Stomach (tissue), 9 donors: ENCODE measurements around the gene EML4. TPM values are rescaled to one million over a fixed set of nuclear protein-coding genes. Genes with fewer than 3 reads are reported as not detected.

Experiments used
- DNase-seq, 2 donors: peaks; one replicate each; pipeline versions ENCODE4 v3.0.0 to v3.0.0-alpha.2; 2013 to 2019
- H3K27ac ChIP-seq, 5 donors: fragments of 200-600 bp in 4 of 5; sonication (generic) in 4 of 5; one replicate each; pipeline ENCODE4 v1.5.1; 2013 to 2019; ENCODE audit warnings: mild to moderate bottlenecking in 1 of 5, moderate library complexity in 1 of 5
- H3K27me3 ChIP-seq, 3 donors: fragments of 200-600 bp; sonication (generic); one replicate each; pipeline ENCODE4 v1.5.1; 2017 to 2019; ENCODE audit warnings: mixed run types in 1 of 3
- H3K36me3 ChIP-seq, 4 donors: fragments of 200-600 bp; sonication (generic); 1 replicate in 3 of 4; 2 replicates in 1 of 4; pipeline ENCODE4 v1.5.1; 2016 to 2019
- H3K4me1 ChIP-seq, 4 donors: fragments of 200-600 bp; sonication (generic); one replicate each; pipeline ENCODE4 v1.5.1; 2016 to 2019
- H3K4me3 ChIP-seq, 4 donors: fragments of 200-600 bp; sonication (generic) in 3 of 4; one replicate each; pipeline ENCODE4 v1.5.1; 2016 to 2019; ENCODE audit warnings: mild to moderate bottlenecking in 1 of 4
- H3K9me3 ChIP-seq, 4 donors: fragments of 200-600 bp; sonication (generic); one replicate each; pipeline ENCODE4 v1.5.1; 2016 to 2019
- EP300 ChIP-seq: sonication (generic); formaldehyde crosslinking; IDR thresholded peaks from one replicate; pipeline ENCODE4 v1.6.1; 2017; ENCODE audit warnings: antibody characterized with exemption
- POLR2A ChIP-seq, 4 donors: fragments of 450-650 bp; IDR thresholded peaks; one replicate each; pipeline ENCODE4 v1.6.1; 2016; ENCODE audit warnings: antibody characterized with exemption in 4 of 4, control low read depth in 2 of 4, mild to moderate bottlenecking in 1 of 4, moderate library complexity in 1 of 4
- POLR2AphosphoS5 ChIP-seq, 3 donors: sonication (generic); formaldehyde crosslinking; IDR thresholded peaks; one replicate each; pipeline ENCODE4 v1.6.1; 2016; ENCODE audit warnings: antibody characterized with exemption in 3 of 3
- WGBS, 5 donors: extraction: QIAGEN DNeasy Blood & Tissue Kit in 3 of 5; methylation state at CpG; one replicate each; pipeline versions ENCODE4 v1.1.5 to v1.1.7; 2013 to 2018; 5-methylcytosine and 5-hydroxymethylcytosine counted together
- intact Hi-C: fragments of 100-400 bp; cut with DNase I; formaldehyde crosslinking; loops from one replicate; pipeline ENCODE4 v1.15.1; 2023; ENCODE audit warnings: low total_unique reads
- polyA plus RNA-seq, 3 donors: library from polyadenylated mRNA; stranded (reverse); fragments of 200-250 nt; gene quantifications; one replicate each; pipeline ENCODE4 v1.2.3, GENCODE V29; 2013
- total RNA-seq, 5 donors: library from RNA; depleted of rRNA; stranded (reverse); fragments of >200 nt; gene quantifications; one replicate each; pipeline versions ENCODE4 v1.1.0 to v1.2.3, GENCODE V29; 2014 to 2016
- TF ChIP-seq, protein P1 (sequence below), 7 experiments: fragments of 450-650 bp in 4 of 7; fragments of 200-600 bp in 3 of 7; sonication (generic) in 3 of 7; IDR thresholded peaks; one replicate each; pipeline ENCODE4 v1.5.1; 2016 to 2019; ENCODE audit warnings: antibody characterized with exemption in 7 of 7, control low read depth in 2 of 7, mild to moderate bottlenecking in 1 of 7
- donor health status: healthy with polysubstance abuse.
- donor health status: Bipolar disorder and iron deficiency.
- donor health status: healthy.

The EML4 gene
- total and polyA plus RNA-seq, 8 donors: 10.2 to 292 (median 28.6) TPM

DNA sequence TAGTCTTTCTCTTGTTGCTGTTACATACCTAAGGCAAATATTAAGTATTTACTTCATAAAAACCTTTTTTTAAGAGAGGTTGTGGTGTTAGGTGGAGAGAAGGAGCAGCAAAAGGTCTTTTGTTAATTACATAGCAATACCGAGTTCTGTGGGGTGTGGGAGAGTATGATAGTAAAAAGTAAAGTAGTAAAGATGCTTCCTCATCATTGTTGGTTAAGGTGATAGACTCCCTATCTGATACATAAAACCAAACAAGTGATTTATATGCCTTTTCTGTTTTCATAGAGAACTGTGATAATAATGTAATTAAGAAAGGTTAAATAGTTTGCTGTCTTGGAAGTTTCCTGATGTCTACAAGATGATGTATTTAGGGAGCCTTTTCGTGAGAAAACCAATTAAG is 75.4 kb downstream of the EML4 start:
- Histone ChIP-seq H3K36me3 (peaks cover 0 to 16% (median 11%) of the 10 kb centered on the region in 4 donors), H3K27ac (no peak overlapping the region), H3K4me1 (peaks cover 2 to 45% (median 13%) of the 10 kb centered on the region in 4 donors), H3K4me3 (no peak overlapping the region), H3K9me3 (no peaks in the 10 kb centered on the region), H3K27me3 (no peaks in the 10 kb centered on the region)
- intact Hi-C loops: no loop called here
- 55 to 70% (median 60%) methylated on average over 2 of the region's 2 CpGs for WGBS, 5 donors
- DNase-seq: no peak
- TF ChIP-seq EP300 (no peak), POLR2A (IDR thresholded peaks at IDR 0.05) (no peak), POLR2AphosphoS5 (IDR thresholded peaks at IDR 0.05) (no peak)

DNA sequence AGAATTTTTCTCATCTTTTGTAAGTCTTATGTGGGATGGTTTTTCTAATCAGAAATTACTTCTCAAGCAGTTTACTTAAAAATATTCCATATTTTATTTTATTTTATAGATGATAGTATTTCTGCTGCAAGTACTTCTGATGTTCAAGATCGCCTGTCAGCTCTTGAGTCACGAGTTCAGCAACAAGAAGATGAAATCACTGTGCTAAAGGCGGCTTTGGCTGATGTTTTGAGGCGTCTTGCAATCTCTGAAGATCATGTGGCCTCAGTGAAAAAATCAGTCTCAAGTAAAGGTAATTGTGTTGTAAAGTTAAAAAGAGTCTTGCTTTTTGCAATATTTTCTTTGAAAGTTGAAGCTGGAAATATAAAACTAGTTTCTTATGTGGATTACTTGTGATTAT is 76.2 kb downstream of the EML4 start:
- peaks cover 8 to 51% (median 21%) of the 10 kb centered on the region in 4 donors for H3K4me1 ChIP-seq
- DNase-seq: no peak
- no peak overlapping the region for H3K27ac ChIP-seq
- TF ChIP-seq, protein P1, sequence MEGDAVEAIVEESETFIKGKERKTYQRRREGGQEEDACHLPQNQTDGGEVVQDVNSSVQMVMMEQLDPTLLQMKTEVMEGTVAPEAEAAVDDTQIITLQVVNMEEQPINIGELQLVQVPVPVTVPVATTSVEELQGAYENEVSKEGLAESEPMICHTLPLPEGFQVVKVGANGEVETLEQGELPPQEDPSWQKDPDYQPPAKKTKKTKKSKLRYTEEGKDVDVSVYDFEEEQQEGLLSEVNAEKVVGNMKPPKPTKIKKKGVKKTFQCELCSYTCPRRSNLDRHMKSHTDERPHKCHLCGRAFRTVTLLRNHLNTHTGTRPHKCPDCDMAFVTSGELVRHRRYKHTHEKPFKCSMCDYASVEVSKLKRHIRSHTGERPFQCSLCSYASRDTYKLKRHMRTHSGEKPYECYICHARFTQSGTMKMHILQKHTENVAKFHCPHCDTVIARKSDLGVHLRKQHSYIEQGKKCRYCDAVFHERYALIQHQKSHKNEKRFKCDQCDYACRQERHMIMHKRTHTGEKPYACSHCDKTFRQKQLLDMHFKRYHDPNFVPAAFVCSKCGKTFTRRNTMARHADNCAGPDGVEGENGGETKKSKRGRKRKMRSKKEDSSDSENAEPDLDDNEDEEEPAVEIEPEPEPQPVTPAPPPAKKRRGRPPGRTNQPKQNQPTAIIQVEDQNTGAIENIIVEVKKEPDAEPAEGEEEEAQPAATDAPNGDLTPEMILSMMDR (IDR thresholded peaks at IDR 0.05): no peak
- TF ChIP-seq EP300 (no peak), POLR2AphosphoS5 (IDR thresholded peaks at IDR 0.05) (no peak), POLR2A (IDR thresholded peaks at IDR 0.05) (no peak)
- H3K4me3 ChIP-seq: no peak overlapping the region
- H3K36me3 ChIP-seq: peaks cover 0 to 16% (median 11%) of the 10 kb centered on the region in 4 donors
- WGBS, 5 donors: 88 to 96% (median 93%) methylated on average over 4 of the region's 4 CpGs
- no peaks in the 10 kb centered on the region for H3K27me3 ChIP-seq
- H3K9me3 ChIP-seq: no peaks in the 10 kb centered on the region
- intact Hi-C loops: no loop called here

DNA sequence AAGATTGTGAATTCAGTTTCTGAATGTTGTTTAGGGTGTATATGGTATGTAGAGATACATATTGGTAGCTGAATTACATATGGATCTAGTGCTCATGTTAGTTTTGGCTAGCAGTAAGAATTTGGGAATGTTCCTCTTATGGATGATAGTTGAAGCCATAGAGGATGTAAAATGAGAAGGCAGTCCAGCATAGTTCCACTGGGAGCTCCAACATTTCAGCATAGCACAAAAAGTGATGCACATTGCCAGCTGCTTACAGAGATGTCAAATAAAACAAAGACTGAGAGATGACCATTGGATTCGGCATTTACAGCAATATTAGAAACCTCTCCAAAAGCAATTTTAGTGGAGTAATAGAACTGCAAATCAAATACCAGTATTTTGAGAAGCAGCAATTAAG is 77.4 kb downstream of the EML4 start:
- no peaks in the 10 kb centered on the region for H3K27me3 ChIP-seq
- peaks cover 0 to 16% (median 11%) of the 10 kb centered on the region in 4 donors for H3K36me3 ChIP-seq
- TF ChIP-seq EP300 (no peak), POLR2AphosphoS5 (IDR thresholded peaks at IDR 0.05) (no peak), POLR2A (IDR thresholded peaks at IDR 0.05) (no peak)
- TF ChIP-seq, protein P1 (IDR thresholded peaks at IDR 0.05): no peak
- no peaks in the 10 kb centered on the region for H3K9me3 ChIP-seq
- H3K27ac ChIP-seq: no peak overlapping the region
- no peak overlapping the region for H3K4me3 ChIP-seq
- H3K4me1 ChIP-seq: peaks cover 10 to 51% (median 20%) of the 10 kb centered on the region in 4 donors
- intact Hi-C loops: no loop called here
- DNase-seq: no peak
- WGBS, 5 donors: 81 to 94% (median 83%) methylated on average over 1 of the region's 1 CpG

DNA sequence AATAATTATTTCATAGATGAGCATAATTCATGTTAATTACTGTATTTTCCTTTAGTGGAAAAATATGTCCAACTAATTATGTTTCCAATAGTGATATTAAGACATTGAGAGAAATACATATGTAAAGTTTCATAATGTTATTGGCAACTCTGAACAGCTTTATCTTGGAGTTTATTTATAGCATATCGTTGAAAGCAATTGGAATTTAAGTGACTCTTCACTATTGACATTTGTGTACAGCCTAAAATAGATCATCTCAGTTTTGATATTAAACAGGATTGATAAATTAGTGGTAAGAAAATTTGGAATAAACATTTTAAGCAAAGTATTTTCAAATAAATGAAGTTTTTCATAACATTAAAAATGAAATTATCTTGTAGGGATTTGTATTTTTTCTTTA is 79.7 kb downstream of the EML4 start:
- intact Hi-C loops: no loop called here
- no peak for DNase-seq
- Histone ChIP-seq H3K36me3 (peaks cover 0 to 16% (median 11%) of the 10 kb centered on the region in 4 donors), H3K4me3 (no peak overlapping the region), H3K27ac (no peak overlapping the region), H3K4me1 (peaks cover 10 to 40% (median 20%) of the 10 kb centered on the region in 4 donors), H3K9me3 (no peaks in the 10 kb centered on the region), H3K27me3 (no peaks in the 10 kb centered on the region)
- TF ChIP-seq, protein P1 (IDR thresholded peaks at IDR 0.05): no peak
- TF ChIP-seq POLR2A (IDR thresholded peaks at IDR 0.05) (no peak), POLR2AphosphoS5 (IDR thresholded peaks at IDR 0.05) (no peak), EP300 (no peak)
- 18 to 52% (median 46%) methylated on average over 1 of the region's 1 CpG for WGBS, 5 donors

DNA sequence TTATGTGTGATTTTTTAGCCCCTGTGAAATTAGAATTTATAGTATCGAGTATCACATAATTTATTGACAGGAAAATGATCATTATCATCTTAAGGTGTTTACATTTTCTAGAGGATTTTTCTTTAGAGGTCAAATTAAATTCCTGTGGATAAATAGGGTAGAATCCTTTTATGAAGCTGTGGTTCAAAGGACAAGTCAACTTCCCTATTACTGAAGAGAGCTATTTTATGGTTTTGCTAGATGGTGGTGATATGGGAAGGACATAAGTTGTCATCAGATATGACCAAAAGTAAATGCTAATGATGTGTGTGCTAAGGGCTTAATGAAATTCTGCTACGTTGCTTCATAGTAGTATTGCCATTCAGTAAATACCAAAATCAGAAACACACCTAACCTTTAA is 80.1 kb downstream of the EML4 start:
- no peak for DNase-seq
- Histone ChIP-seq H3K9me3 (no peaks in the 10 kb centered on the region), H3K4me1 (peaks cover 10 to 38% (median 20%) of the 10 kb centered on the region in 4 donors), H3K27ac (peak overlapping the region in 4 of 5 donors; percentile 39 to 72 (median 49)), H3K36me3 (peaks cover 0 to 16% (median 11%) of the 10 kb centered on the region in 4 donors), H3K4me3 (no peak overlapping the region), H3K27me3 (no peaks in the 10 kb centered on the region)
- TF ChIP-seq EP300: no peak
- no peak for TF ChIP-seq POLR2AphosphoS5 (IDR thresholded peaks at IDR 0.05)
- WGBS, 5 donors: 27 to 48% (median 42%) methylated on average over 2 of the region's 2 CpGs
- intact Hi-C loops: no loop called here
